CD4-positive, alpha-beta T cell treated with Interleukin-10 for 1 hour (primary cell): ENCODE results near the gene CELF2.

Source experiments
- DNase-seq: peaks from one replicate; pipeline ENCODE4 v3.0.0-alpha.2; 2020

CELF2 gene

DNA sequence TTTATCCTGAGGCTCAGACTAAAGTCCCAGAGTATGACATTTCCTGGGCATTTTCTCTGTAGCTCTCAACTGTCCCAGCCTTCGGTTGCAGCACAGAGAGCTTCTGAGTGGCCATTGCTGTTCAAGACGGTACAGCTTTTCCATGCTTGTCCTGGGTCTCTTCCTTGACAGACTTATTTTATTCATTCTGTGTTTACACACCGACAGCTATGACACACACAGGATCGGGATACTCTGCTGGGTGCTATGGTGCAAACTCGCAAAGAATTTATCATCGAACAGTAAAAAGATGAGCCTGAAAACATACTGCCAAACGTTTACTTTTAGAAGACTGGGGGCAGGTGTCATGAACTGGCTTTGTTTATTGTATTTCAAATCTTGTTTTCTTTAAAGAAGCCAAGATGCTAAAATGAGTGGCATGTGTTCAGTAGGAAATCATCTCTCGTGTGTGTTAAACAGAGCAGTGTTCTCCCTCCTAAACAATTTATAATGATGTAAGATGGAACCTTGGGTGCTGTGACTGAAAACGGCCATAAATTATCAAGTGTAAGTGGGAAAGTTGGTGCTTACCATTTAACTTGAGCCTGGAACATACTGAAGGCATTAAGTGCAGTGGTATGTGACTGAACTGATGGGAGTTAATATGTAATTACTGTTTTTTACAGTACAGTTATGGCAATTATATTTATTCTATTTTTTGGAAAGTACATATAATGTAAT is 120.8 kb downstream of the CELF2 start:
- no peak for DNase-seq

GRCh38 chr10:11140963-11141362 is 123.3 kb downstream of the CELF2 start:
- DNase-seq = no peak

DNA sequence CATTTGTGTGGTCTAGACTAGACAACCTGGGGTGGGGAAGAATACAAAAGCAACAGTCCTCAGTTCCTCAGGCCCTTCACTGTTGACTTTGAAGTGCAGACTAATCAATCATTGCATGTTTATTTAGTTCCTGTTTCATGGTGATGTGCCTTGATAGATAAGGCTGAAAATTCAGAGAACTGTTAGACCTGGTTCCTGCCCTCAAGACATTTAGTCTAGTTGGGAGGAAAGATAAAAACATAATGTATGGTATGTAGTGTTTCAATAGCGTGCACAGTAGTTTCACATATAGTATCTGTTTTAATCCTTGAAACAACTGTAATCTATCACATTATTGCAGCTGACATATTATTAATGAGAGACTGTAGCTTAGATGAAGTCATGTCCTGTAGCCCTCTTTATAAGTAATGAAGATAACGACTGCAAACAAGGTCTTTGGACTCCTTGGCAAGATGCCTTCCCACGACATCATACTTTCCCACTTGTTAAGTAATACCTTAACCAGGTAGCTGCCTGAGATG is 124.0 kb downstream of the CELF2 start:
- DNase-seq = no peak

- DNase-seq = peak; percentile 55
Observed at GRCh38 chr10:11142777-11143176, 125.1 kb downstream of the CELF2 start.

- no peak for DNase-seq
Observed at GRCh38 chr10:11143242-11143641, 125.6 kb downstream of the CELF2 start.

- no peak for DNase-seq
Observed at GRCh38 chr10:11144626-11145494, 127.2 kb downstream of the CELF2 start.

DNA sequence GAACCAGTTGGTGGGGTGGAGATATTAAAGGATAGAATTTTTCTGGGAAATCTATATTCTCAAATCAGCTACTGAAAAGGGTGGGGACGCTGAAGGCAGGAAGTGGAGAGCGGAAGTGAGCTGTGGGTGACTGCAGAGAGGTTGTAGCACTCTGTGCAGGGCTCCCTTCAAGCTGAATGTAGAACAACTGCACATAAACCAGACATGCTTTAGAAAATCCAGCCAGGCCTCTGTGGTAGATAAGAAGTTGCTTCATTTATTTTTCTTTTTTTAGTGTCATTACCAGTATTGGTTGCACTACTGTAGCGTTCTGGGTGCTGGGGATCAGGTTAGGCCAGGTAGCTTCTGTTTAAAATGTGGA is 127.8 kb downstream of the CELF2 start:
- peak; percentile 82 for DNase-seq

- peak; percentile 26 for DNase-seq
Observed at GRCh38 chr10:11146402-11147171, 128.9 kb downstream of the CELF2 start.

GRCh38 chr10:11147722-11148121 is 130.1 kb downstream of the CELF2 start:
- peak; percentile 54 for DNase-seq

- DNase-seq = no peak
Observed at GRCh38 chr10:11148142-11149028, 130.7 kb downstream of the CELF2 start.

GRCh38 chr10:11149807-11150141 is 132.1 kb downstream of the CELF2 start:
- no peak for DNase-seq

GRCh38 chr10:11150231-11150731 is 132.6 kb downstream of the CELF2 start:
- peak; percentile 84 for DNase-seq

- peak; percentile 78 for DNase-seq
Observed at GRCh38 chr10:11150879-11151415, 133.3 kb downstream of the CELF2 start.

GRCh38 chr10:11152801-11153200 is 135.1 kb downstream of the CELF2 start:
- no peak for DNase-seq

GRCh38 chr10:11153245-11153644 is 135.6 kb downstream of the CELF2 start:
- DNase-seq = no peak

- no peak for DNase-seq
Observed at GRCh38 chr10:11153766-11154165, 136.1 kb downstream of the CELF2 start.

DNA sequence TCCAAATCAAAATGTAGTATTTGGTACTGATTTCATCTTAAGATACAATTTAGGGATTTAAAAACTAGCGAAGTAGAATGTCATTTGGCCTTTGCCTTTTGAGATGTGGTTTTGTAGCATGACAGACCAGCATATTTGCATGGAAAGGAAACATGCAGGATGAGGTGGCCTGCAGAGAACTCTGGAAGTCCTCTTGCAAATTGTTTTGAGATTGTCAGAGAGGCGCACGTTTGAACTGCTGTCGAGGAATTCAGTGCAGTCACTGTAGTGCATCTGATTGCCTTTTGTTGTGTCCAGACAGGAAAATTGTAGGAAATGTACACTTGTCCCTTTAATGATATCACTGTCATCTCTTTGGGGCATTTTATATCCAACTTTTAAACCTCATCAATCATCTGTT is 136.7 kb downstream of the CELF2 start:
- no peak for DNase-seq

GRCh38 chr10:11154849-11155498 is 137.3 kb downstream of the CELF2 start:
- DNase-seq = no peak

GRCh38 chr10:11156480-11156879 is 138.8 kb downstream of the CELF2 start:
- DNase-seq = peak; percentile 54

DNA sequence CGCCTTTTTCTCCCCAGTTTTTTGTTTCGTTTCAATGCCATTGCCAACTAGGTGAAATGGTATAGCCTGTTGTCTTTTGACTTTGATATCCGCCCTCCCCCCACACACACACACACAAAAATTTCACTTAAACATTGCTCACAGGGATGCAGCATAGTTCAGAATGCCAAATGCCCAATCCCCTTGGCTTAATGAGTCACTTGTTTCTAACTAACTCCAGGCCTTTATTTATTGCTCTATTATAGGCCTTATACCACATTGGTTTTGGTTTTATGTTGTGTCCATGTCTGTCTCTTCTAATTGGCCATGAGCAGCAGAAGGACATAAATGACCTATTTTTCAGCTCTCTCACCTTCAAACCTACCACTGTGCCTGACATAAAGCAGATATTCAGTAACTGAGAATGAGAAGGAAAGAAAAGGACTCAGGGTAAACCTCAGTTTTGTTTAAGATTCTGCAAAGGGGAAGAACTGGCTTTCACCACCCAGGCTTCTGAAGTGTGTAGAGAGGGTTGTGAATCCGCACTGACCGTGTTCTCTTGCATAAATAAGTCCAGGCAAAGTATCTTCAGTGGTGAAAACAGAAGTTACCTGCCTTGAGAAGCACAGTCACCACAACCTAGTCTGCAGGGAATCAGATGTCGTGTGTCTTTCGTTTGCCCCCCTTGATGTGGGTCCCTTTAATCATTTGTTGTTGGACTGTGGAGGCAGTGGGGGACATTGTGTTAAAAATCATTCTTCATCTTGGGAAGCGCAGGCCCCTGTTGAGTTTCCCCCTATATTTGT is 139.8 kb downstream of the CELF2 start:
- no peak for DNase-seq
